Muscle of leg (tissue), 11 donors: ENCODE data around the gene ZNF740. TPM values are rescaled to one million over a fixed set of nuclear protein-coding genes. Genes with fewer than 3 reads are reported as not detected.
"Not testable (repeated sequence)": the region's sequence is repeated elsewhere in the genome, so short reads cannot be mapped to it uniquely, and the experiment has no call there.

ENCODE experiments used
- DNase-seq: peaks from one replicate; pipeline ENCODE4 v3.0.0; 2013
- H3K27ac ChIP-seq: one replicate; pipeline ENCODE4 v1.5.1; 2013; ENCODE audit warnings: mild to moderate bottlenecking, low read length, control low read depth
- H3K27me3 ChIP-seq: one replicate; pipeline ENCODE4 v1.6.1; 2013; ENCODE audit warnings: low read length; ENCODE audit not compliant: control insufficient read depth, insufficient read depth
- H3K36me3 ChIP-seq: one replicate; pipeline ENCODE4 v1.6.1; 2013; ENCODE audit warnings: low read length; ENCODE audit not compliant: control insufficient read depth, insufficient read depth
- H3K4me1 ChIP-seq: one replicate; pipeline ENCODE4 v1.6.1; 2013; ENCODE audit warnings: low read length; ENCODE audit not compliant: control insufficient read depth, insufficient read depth
- H3K4me3 ChIP-seq: one replicate; pipeline ENCODE4 v1.5.1; 2013; ENCODE audit warnings: low read length, control low read depth
- H3K9me3 ChIP-seq: replicated peaks from 2 replicates; pipeline ENCODE4 v1.6.1; 2013; ENCODE audit warnings: low read depth, low read length; ENCODE audit not compliant: control insufficient read depth
- WGBS: methylation state at CpG from one replicate; pipeline ENCODE4 v1.1.5; 2013; ENCODE audit warnings: missing lambda C conversion rate; ENCODE audit not compliant: insufficient coverage; 5-methylcytosine and 5-hydroxymethylcytosine counted together
- polyA plus RNA-seq, 8 donors: library from polyadenylated mRNA; unstranded; fragments of 120-200 nt; gene quantifications; one replicate each; pipeline versions ENCODE4 v1.2.1 to v1.2.3, GENCODE V29; 2013; ENCODE audit warnings: inconsistent platforms in 1 of 8, low replicate concordance in 1 of 8; ENCODE audit not compliant: insufficient read length in 8 of 8, insufficient read depth in 1 of 8
- total RNA-seq: library from RNA; stranded (reverse); fragments of 120-200 nt; gene quantifications from one replicate; pipeline ENCODE4 v1.2.4, GENCODE V29; 2013

Gene ZNF740
- total and polyA plus RNA-seq, 9 donors = 19.0 to 36.9 (median 27.6) TPM

GRCh38 chr12:53171725-53172329 lies 8.7 kb upstream of the ZNF740 start:
- Histone ChIP-seq H3K27me3 (no peaks in the 10 kb centered on the region), H3K4me3 (no peak overlapping the region), H3K9me3 (no peaks in the 10 kb centered on the region), H3K4me1 (peaks cover 10% of the 10 kb centered on the region), H3K36me3 (peaks cover 27% of the 10 kb centered on the region), H3K27ac (no peak overlapping the region)
- DNase-seq = no peak
- 52% methylated on average over 7 of the region's 10 CpGs for WGBS

- WGBS = 92% methylated on average over 5 of the region's 11 CpGs
- Histone ChIP-seq H3K4me1 (peaks cover 10% of the 10 kb centered on the region), H3K27me3 (no peaks in the 10 kb centered on the region), H3K9me3 (no peaks in the 10 kb centered on the region), H3K4me3 (no peak overlapping the region), H3K36me3 (peaks cover 22% of the 10 kb centered on the region), H3K27ac (no peak overlapping the region)
- DNase-seq = no peak
Measured at GRCh38 chr12:53172352-53172751, 8.2 kb upstream of the ZNF740 start.

- H3K4me1 ChIP-seq = peaks cover 10% of the 10 kb centered on the region
- whole genome bisulfite sequencing = 95% methylated on average over 6 of the region's 10 CpGs
- H3K27ac ChIP-seq = no peak overlapping the region
- H3K9me3 ChIP-seq = no peaks in the 10 kb centered on the region
- no peaks in the 10 kb centered on the region for H3K27me3 ChIP-seq
- DNase-seq = no peak
- H3K36me3 ChIP-seq = peaks cover 22% of the 10 kb centered on the region
- H3K4me3 ChIP-seq = no peak overlapping the region
Measured at GRCh38 chr12:53173085-53173715, 7.3 kb upstream of the ZNF740 start.

- no peak for DNase-seq
- H3K4me1 ChIP-seq = peaks cover 13% of the 10 kb centered on the region
- H3K4me3 ChIP-seq = no peak overlapping the region
- H3K36me3 ChIP-seq = peaks cover 16% of the 10 kb centered on the region
- WGBS = 75% methylated on average over 1 of the region's 4 CpGs
- H3K27me3 ChIP-seq = no peaks in the 10 kb centered on the region
- no peak overlapping the region for H3K27ac ChIP-seq
- H3K9me3 ChIP-seq = no peaks in the 10 kb centered on the region
Measured at GRCh38 chr12:53174881-53175491, 5.5 kb upstream of the ZNF740 start.

GRCh38 chr12:53176750-53177149 lies 3.8 kb upstream of the ZNF740 start:
- Histone ChIP-seq H3K4me1 (peaks cover 11% of the 10 kb centered on the region), H3K27me3 (no peaks in the 10 kb centered on the region), H3K27ac (no peak overlapping the region), H3K4me3 (no peak overlapping the region), H3K9me3 (no peaks in the 10 kb centered on the region), H3K36me3 (peaks cover 5% of the 10 kb centered on the region)
- DNase-seq = no peak
- WGBS = 100% methylated on average over 1 of the region's 3 CpGs

- DNase-seq, H3K36me3 ChIP-seq, H3K27me3 ChIP-seq, H3K27ac ChIP-seq, H3K9me3 ChIP-seq, H3K4me3 ChIP-seq: not testable (repeated sequence)
- H3K4me1 ChIP-seq = peaks cover 15% of the 10 kb centered on the region
- 100% methylated on average over 2 of the region's 6 CpGs for WGBS
Measured at GRCh38 chr12:53177447-53177846, 3.1 kb upstream of the ZNF740 start.

GRCh38 chr12:53178803-53179202 lies 1.7 kb upstream of the ZNF740 start:
- not testable (repeated sequence) for H3K27ac ChIP-seq, H3K4me3 ChIP-seq, H3K27me3 ChIP-seq, DNase-seq, H3K9me3 ChIP-seq
- H3K4me1 ChIP-seq = peaks cover 20% of the 10 kb centered on the region
- H3K36me3 ChIP-seq = peaks cover 17% of the 10 kb centered on the region
- 92% methylated on average over 9 of the region's 14 CpGs for WGBS

GRCh38 chr12:53179687-53180219 lies 769 bp upstream of the ZNF740 start:
- DNase-seq = no peak
- Histone ChIP-seq H3K4me1 (peaks cover 20% of the 10 kb centered on the region), H3K27me3 (no peaks in the 10 kb centered on the region), H3K4me3 (peak overlapping the region; percentile 69), H3K36me3 (peaks cover 25% of the 10 kb centered on the region), H3K9me3 (no peaks in the 10 kb centered on the region), H3K27ac (peak overlapping the region; percentile 98)
- WGBS = 5% methylated on average over 10 of the region's 12 CpGs

GRCh38 chr12:53180931-53181645 lies 566 bp downstream of the ZNF740 start:
- H3K4me3 ChIP-seq = peak overlapping the region; percentile 69
- peak overlapping the region; percentile 98 for H3K27ac ChIP-seq
- no peaks in the 10 kb centered on the region for H3K9me3 ChIP-seq
- H3K27me3 ChIP-seq = no peaks in the 10 kb centered on the region
- peaks cover 20% of the 10 kb centered on the region for H3K4me1 ChIP-seq
- 1% methylated on average over 36 of the region's 57 CpGs for WGBS
- peak; percentile 92 for DNase-seq
- H3K36me3 ChIP-seq = peaks cover 38% of the 10 kb centered on the region

GRCh38 chr12:53181935-53182334 lies 1.4 kb downstream of the ZNF740 start:
- 72% methylated on average over 2 of the region's 2 CpGs for WGBS
- DNase-seq = no peak
- Histone ChIP-seq H3K36me3 (peaks cover 46% of the 10 kb centered on the region), H3K9me3 (no peaks in the 10 kb centered on the region), H3K27me3 (no peaks in the 10 kb centered on the region), H3K4me1 (peaks cover 20% of the 10 kb centered on the region), H3K4me3 (no peak overlapping the region), H3K27ac (peak overlapping the region; percentile 9)
